HG02973 (cell line): ENCODE results near the gene KIRREL3.

ENCODE experiments used
- ATAC-seq: cut with Tn5 transposase; IDR thresholded peaks from one replicate; pipeline ENCODE4 v1.9.1; 2021; ENCODE audit warnings: moderate library complexity; ENCODE audit not compliant: unreplicated experiment

The KIRREL3 gene

GRCh38 chr11:126686938-126687337 is 313.6 kb downstream of the KIRREL3 start:
- no peak for ATAC-seq

- ATAC-seq, result no peak
These were observed 316.5 kb downstream of the KIRREL3 start for GRCh38 chr11:126683766-126684728.

GRCh38 chr11:126682590-126682989 is 318.0 kb downstream of the KIRREL3 start:
- ATAC-seq, result no peak

- ATAC-seq, result no peak
These were observed 319.9 kb downstream of the KIRREL3 start for GRCh38 chr11:126680700-126681099.

- ATAC-seq, result no peak
These were observed 320.4 kb downstream of the KIRREL3 start for GRCh38 chr11:126680131-126680530.

GRCh38 chr11:126679033-126679432 is 321.5 kb downstream of the KIRREL3 start:
- ATAC-seq, result no peak

GRCh38 chr11:126676536-126676935 is 324.0 kb downstream of the KIRREL3 start:
- no peak for ATAC-seq

GRCh38 chr11:126673319-126673718 is 327.3 kb downstream of the KIRREL3 start:
- no peak for ATAC-seq

GRCh38 chr11:126669416-126669815 is 331.2 kb downstream of the KIRREL3 start:
- ATAC-seq, result no peak

- ATAC-seq, result no peak
These were observed 335.9 kb downstream of the KIRREL3 start for GRCh38 chr11:126664643-126665042.

GRCh38 chr11:126663749-126664592 is 336.6 kb downstream of the KIRREL3 start:
- ATAC-seq, result no peak

- no peak for ATAC-seq
These were observed 338.4 kb downstream of the KIRREL3 start for GRCh38 chr11:126662035-126662790.

- ATAC-seq, result no peak
These were observed 339.7 kb downstream of the KIRREL3 start for GRCh38 chr11:126660761-126661425.

- ATAC-seq, result no peak
These were observed 340.2 kb downstream of the KIRREL3 start for GRCh38 chr11:126660321-126660720.

- ATAC-seq, result no peak
These were observed 342.1 kb downstream of the KIRREL3 start for GRCh38 chr11:126658306-126659056.

- ATAC-seq, result no peak
These were observed 344.8 kb downstream of the KIRREL3 start for GRCh38 chr11:126655807-126656128.

- no peak for ATAC-seq
These were observed 345.4 kb downstream of the KIRREL3 start for GRCh38 chr11:126654886-126655806.

- no peak for ATAC-seq
These were observed 347.5 kb downstream of the KIRREL3 start for GRCh38 chr11:126653040-126653439.

GRCh38 chr11:126647735-126648134 is 352.8 kb downstream of the KIRREL3 start:
- ATAC-seq, result no peak
